H4 (cell line): ENCODE results near the gene ZNF629. TPM values are rescaled to one million over a fixed set of nuclear protein-coding genes. Genes with fewer than 3 reads are reported as not detected.
A peak's percentile ranks its signal among the peaks of the same experiment; 100 is the strongest.
"Not testable (repeated sequence)": the region's sequence is repeated elsewhere in the genome, so short reads cannot be mapped to it uniquely, and the experiment has no call there.

ENCODE experiments used
- DNase-seq: peaks from one replicate; pipeline ENCODE4 v3.0.0-alpha.2; 2015; ENCODE audit warnings: low spot score
- total RNA-seq: library from RNA; depleted of rRNA; stranded (reverse); fragments of >200 nt; shearing (Covaris generic); gene quantifications from 2 replicates; pipeline ENCODE4 v1.2.3, GENCODE V29; 2014; rRNA removed

ZNF629 gene
- 10.7 and 13.9 TPM in 2 replicates for total RNA-seq

GRCh38 chr16:30786936-30787612 is at the start of gene ZNF629:
Gene ZNF629, minus strand, starts transcription at chr16:30787205. Its CDS starts 2,723 bp downstream, at chr16:30784482.
- DNase-seq, result no peak

GRCh38 chr16:30834130-30834740 is 47.2 kb upstream of the ZNF629 start:
- no peak for DNase-seq

- no peak for DNase-seq
Measured at GRCh38 chr16:30830072-30830417, 43.0 kb upstream of the ZNF629 start.

- DNase-seq, result no peak
Measured at GRCh38 chr16:30829130-30830071, 42.4 kb upstream of the ZNF629 start.

- DNase-seq, result no peak
Measured at GRCh38 chr16:30821891-30822290, 34.9 kb upstream of the ZNF629 start.

- DNase-seq, result not testable (repeated sequence)
Measured at GRCh38 chr16:30821441-30821840, 34.4 kb upstream of the ZNF629 start.

- no peak for DNase-seq
Measured at GRCh38 chr16:30820952-30821421, 34.0 kb upstream of the ZNF629 start.

DNA sequence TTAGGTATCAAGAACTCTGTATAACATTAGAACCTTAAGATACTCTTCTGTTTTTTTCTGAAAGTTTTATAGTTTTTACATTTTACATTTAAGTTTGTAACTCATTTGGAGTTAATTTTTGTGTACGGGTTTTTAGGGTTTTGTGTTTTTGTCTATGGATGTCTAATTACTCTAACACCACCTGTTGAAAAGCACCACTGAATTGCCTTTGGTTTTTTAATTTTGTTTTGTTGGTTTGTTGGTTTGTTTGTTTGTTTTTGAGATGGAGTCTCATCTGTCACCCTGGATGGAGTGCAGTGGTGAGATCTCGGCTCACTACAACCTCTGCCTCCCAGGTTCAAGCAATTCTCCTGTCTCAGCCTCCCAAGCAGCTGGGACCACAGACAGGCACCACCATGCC is 29.8 kb upstream of the ZNF629 start:
- no peak for DNase-seq

- DNase-seq, result no peak
Measured at GRCh38 chr16:30813821-30814189, 26.8 kb upstream of the ZNF629 start.

DNA sequence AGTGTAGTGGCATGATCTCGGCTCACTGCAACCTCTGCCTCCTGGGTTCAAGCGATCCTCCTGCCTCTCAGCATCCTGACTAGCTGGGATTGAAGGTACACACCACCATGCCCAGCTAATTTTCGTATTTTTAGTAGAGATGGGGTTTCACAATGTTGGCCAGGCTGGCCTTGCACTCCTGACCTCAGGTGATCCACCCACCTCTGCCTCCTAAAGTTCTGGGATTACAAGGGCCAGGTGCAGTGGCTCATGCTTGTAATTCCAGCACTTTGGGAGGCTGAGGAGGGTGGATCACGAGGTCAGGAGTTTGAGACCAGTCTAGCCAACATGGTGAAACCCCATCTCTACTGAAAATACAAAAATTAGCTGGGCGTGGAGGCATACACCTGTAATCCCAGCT is 22.7 kb upstream of the ZNF629 start:
- not testable (repeated sequence) for DNase-seq

GRCh38 chr16:30808890-30809426 is 22.0 kb upstream of the ZNF629 start:
- not testable (repeated sequence) for DNase-seq

DNA sequence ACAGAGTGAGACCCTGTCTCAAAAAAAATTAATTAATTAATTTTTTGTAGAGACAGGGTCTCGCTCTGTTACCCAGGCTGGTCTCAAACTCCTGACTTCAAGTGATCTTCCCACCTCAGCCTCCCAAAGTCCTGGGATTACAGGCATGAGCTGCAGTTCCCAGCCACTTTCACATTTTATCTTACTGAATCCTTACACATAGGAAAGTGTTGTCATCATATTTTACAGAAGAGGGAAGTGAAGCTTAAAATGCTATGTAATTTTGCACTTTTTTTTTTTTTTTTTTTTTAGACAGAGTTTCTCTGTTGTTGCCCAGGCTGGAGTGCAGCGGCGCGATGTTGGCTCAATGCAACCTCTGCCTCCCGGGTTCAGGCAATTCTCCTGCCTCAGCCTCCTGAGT is 21.1 kb upstream of the ZNF629 start:
- no peak for DNase-seq

GRCh38 chr16:30805370-30806169 is 18.6 kb upstream of the ZNF629 start:
- DNase-seq, result peak; percentile 62

- no peak for DNase-seq
Measured at GRCh38 chr16:30805056-30805369, 18.0 kb upstream of the ZNF629 start.

DNA sequence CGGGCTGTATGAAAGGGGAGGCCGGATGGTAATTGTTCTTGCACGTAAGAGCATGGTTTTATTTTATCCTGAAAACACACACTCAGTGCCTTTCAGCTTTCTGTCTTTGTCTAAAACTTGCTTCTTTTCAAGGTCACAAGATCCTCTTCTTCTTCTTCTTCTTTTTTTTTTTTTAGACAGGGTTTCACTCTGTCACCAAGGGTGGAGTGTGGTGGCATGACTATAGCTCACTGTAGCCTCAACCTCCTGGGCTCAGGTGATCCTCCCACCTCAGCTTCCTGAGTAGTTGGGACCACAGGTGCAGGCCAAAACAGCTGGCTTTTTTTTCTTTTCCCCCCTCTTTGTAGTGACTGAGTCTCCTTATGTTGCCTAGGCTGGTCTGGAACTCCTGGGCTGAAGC is 15.9 kb upstream of the ZNF629 start:
- no peak for DNase-seq

DNA sequence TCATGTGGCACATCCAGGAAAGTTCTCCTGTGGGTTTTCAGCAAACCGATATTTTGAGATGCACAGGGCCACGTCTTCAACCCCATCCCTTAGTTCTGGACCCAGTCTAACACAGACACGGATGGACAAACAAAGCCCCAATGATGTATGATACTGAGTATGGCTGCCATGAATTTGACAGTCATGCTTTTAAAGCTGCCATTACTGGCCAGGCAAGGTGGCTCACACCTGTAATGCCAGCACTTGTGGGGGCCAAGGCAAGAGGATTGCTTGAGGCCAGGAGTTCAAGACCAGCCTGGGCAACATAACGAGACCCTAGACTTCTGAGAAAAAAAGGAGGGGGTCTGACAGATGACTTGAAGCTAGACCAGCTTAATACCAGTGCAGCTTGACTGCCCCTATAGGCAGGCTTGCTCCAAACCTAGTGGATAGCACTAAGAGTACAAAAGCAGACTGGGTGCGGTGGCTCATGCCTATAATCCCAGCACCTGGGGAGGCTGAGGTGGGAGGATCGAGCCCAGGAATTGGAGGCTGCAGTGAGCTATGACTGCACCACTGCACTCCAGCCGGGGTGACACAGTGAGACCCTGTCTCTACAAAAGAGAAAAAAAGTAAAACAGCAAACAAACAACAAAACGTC is 10.8 kb upstream of the ZNF629 start:
- no peak for DNase-seq

DNA sequence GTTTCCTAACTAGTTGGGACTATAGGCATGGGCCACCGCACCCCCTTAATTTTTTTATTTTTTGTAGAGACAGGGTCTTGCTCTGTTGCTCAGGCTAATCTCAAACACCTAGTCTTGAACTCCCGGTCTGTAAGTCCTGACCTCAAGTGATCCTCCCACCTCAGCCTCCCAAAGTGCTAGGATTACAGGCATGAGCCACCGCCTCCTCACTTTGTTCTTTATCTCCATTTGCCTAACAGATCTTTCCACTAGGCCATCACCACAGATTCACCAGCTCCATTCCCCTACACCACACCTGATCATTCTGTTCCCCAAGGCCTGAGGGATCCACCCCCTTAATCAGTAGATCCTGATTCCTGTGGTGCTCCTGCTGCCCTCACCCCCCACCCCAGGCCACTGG is 7.6 kb upstream of the ZNF629 start:
- DNase-seq, result no peak

DNA sequence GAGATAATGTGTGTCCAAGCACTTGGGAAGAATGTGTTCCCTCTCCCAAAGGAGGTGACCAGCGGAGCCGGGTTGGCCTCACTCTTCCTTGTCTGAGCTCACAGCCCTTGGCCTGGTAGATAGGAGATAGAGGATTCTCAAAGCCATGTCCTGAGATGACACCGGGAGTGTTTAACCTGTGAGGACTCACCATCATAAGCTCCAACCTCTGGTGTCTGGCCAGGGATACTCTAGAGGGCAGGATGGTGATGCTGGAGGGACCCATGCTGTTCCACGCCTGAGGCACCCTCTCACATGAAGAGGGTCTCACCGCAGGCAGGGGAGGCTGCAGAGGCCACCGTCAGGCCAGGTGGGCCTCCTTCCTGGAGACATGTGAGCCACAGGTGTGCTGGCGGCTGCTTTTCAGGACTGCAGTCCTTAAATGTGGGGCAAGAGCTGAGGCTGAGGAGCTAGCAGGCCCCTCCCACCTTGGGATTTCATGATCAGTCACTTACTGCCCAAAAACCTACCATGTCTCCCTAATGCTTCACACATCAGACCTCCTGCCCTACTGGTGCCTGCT is 6.6 kb upstream of the ZNF629 start:
- no peak for DNase-seq

- DNase-seq, result no peak
Measured at GRCh38 chr16:30787613-30788378, 791 bp upstream of the ZNF629 start.
